ENCODE data around the gene KLRC3. TPM values are rescaled to one million over a fixed set of nuclear protein-coding genes. Genes with fewer than 3 reads are reported as not detected.
"Not testable (repeated sequence)": the region's sequence is repeated elsewhere in the genome, so short reads cannot be mapped to it uniquely, and the experiment has no call there.

Gene KLRC3
- total RNA-seq, 4 donors from 2014 or later = not detected

DNA sequence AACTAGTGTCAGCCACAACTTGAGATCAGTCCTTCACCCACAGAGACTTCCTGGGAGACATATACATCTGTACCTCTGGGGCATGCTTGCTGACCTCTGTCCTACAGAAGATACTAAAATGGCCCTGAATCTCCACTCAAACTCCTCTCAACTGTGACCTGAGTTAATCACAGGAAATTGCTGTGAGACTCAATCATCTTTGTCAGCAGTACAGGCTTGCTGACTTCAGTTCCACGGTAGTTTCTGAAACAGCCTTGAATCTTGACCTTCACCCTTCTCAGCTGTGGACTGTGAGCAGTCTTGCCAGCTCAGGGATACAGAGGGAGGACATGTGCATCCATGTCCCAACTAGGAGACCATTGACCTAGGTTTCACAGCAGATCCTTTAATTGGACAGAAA, 34.1 kb upstream of the KLRC3 start:
- no peak for DNase-seq (ENCODE audit: low spot score in 2 of 2)
- WGBS, 2 donors = 70 to 79% methylated on average over 1 of the region's 1 CpG
- H3K4me3 ChIP-seq (ENCODE audit: low read depth, poor library complexity, severe bottlenecking) = no peak overlapping the region
- intact Hi-C loops (cut with DNase I; ENCODE audit: low total_unique reads) = no loop called here
- TF ChIP-seq, protein P1, sequence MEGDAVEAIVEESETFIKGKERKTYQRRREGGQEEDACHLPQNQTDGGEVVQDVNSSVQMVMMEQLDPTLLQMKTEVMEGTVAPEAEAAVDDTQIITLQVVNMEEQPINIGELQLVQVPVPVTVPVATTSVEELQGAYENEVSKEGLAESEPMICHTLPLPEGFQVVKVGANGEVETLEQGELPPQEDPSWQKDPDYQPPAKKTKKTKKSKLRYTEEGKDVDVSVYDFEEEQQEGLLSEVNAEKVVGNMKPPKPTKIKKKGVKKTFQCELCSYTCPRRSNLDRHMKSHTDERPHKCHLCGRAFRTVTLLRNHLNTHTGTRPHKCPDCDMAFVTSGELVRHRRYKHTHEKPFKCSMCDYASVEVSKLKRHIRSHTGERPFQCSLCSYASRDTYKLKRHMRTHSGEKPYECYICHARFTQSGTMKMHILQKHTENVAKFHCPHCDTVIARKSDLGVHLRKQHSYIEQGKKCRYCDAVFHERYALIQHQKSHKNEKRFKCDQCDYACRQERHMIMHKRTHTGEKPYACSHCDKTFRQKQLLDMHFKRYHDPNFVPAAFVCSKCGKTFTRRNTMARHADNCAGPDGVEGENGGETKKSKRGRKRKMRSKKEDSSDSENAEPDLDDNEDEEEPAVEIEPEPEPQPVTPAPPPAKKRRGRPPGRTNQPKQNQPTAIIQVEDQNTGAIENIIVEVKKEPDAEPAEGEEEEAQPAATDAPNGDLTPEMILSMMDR (IDR thresholded peaks at IDR 0.05) = no peak
- TF ChIP-seq POLR2A (IDR thresholded peaks at IDR 0.05) = no peak

DNA sequence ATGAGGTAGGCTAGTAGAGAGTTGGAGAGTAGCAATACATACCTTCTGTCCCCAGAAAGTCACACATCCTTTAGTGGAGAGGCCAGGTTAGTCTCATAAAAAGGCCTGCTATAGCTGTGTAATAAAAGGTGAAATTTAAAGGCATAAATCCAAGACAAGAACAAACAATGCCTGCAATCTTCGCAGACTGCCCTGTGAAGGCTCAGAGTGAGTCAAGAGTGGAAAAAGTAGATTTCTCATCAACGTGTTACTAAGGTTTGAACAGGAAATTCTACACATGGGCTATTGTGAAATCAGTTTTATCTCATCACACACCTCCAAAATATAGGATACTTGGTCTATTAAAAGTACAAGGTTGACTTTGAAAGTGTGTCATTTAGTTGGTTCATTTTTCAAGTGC, 32.8 kb upstream of the KLRC3 start, which contains the start of gene KLRC1:
Gene KLRC1, minus strand, starts transcription at position 222 of the 400 bp plus-strand sequence. CDS start 2,221 bp downstream, outside the sequence.
- intact Hi-C loops (cut with DNase I; ENCODE audit: low total_unique reads) = no loop called here
- no peak for DNase-seq (ENCODE audit: low spot score in 2 of 2)
- no peak for TF ChIP-seq POLR2A (IDR thresholded peaks at IDR 0.05)
- TF ChIP-seq, protein P1 (IDR thresholded peaks at IDR 0.05) = no peak
- 62 to 64% methylated on average over 2 of the region's 2 CpGs for WGBS, 2 donors
- no peak within 1 kb of the TSS for H3K4me3 ChIP-seq (ENCODE audit: low read depth, poor library complexity, severe bottlenecking)

DNA sequence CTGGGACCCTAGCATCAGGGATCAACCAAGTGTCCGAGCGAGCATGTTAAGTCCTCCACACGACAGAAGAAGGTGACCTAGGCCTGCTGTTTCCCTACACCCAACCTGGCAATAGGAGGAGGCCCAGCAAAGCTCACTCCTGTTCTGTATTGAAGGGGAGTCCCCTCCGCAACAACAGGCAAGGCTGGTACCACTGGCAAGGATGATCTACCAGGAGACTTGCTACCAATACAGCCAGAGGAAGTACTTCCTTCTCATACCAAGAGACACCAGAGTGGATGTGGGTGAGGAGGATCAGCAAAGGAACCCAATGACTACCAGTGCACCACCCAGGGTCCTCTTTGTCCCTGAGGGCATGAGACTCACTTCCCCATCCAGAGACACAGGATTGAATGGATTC, 27.8 kb upstream of the KLRC3 start:
- intact Hi-C loops (cut with DNase I; ENCODE audit: low total_unique reads) = no loop called here
- TF ChIP-seq POLR2A (IDR thresholded peaks at IDR 0.05) = no peak
- TF ChIP-seq, protein P1 (IDR thresholded peaks at IDR 0.05) = no peak
- no peak overlapping the region for H3K4me3 ChIP-seq (ENCODE audit: low read depth, poor library complexity, severe bottlenecking)
- DNase-seq (ENCODE audit: low spot score in 2 of 2) = no peak
- WGBS, 2 donors = 84 to 93% methylated on average over 4 of the region's 4 CpGs

DNA sequence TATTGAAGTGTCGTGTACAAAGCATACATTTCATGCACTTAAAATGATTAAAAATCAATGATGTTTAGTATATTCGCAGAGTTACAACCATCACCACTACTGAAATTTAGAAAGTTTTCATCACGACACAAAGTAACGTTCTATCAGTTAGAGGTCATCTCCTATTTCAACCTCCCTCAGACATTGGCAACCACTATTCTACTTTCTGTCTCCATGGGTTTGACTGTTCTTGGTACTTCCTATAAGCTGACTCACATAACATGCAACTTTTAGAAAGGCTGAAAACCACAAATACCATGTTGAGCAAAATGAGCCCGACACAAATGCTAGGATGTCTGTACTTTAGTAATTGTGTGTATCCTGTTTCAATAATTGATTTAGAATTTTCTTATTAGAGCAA, 25.7 kb upstream of the KLRC3 start:
- intact Hi-C loops (cut with DNase I; ENCODE audit: low total_unique reads); DNase-seq (ENCODE audit: low spot score in 2 of 2); H3K4me3 ChIP-seq (ENCODE audit: low read depth, poor library complexity, severe bottlenecking): not testable (repeated sequence)
- 87 to 88% methylated on average over 5 of the region's 5 CpGs for WGBS, 2 donors

DNA sequence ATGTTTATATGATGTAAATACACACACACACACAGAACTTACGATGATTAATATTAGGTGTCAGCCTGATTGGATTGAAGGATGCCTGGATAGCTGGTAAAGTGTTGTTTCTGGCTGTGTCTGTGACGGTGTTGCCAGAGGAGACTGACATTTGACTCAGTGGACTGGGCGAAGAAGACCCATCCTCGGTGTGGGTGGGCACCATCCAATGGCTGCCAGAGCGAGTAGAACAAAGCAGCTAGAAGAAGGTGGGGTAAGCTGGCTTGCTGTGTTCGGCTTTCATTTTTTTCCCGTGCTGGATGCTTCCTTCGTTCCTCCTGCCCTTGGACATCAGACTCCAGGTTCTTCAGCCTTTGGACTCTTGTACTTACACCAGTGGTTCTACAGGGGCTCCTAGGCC, 20.7 kb upstream of the KLRC3 start:
- DNase-seq (ENCODE audit: low spot score in 2 of 2); intact Hi-C loops (cut with DNase I; ENCODE audit: low total_unique reads); H3K4me3 ChIP-seq (ENCODE audit: low read depth, poor library complexity, severe bottlenecking): not testable (repeated sequence)
- 91% methylated on average over 8 of the region's 8 CpGs for WGBS, 2 donors

DNA sequence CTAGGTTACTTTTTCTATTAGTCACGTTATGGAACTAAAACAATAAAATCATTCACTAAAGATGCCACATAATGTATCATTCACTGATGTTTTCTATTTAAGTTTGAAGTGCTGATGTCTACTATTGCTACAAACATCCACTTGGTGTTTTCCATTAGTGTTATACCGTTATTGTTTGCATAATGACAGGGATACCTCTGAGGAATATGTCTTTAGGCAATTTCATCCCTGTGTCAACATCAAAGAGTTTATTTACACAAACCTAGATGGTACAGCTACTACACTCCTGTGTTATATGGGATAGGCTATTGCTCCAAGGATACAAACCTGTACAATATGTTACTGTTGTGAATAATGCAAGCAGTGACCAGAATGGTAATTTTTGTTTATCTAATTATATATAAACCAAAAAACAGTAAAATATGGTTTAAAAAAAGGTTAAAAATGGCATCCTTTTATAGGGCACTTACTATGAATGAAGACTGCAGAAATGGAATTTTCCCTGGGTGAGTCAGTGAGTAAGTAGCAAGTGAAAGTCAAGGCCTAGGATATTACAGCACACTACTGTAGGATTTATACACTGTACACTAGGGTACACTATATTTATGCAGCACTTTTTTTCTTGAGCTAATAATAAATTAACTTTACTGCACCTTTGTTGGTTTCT, 19.3 kb upstream of the KLRC3 start:
- H3K4me3 ChIP-seq (ENCODE audit: low read depth, poor library complexity, severe bottlenecking); intact Hi-C loops (cut with DNase I; ENCODE audit: low total_unique reads); DNase-seq (ENCODE audit: low spot score in 2 of 2): not testable (repeated sequence)
- 63 to 65% methylated on average over 2 of the region's 2 CpGs for WGBS, 2 donors

DNA sequence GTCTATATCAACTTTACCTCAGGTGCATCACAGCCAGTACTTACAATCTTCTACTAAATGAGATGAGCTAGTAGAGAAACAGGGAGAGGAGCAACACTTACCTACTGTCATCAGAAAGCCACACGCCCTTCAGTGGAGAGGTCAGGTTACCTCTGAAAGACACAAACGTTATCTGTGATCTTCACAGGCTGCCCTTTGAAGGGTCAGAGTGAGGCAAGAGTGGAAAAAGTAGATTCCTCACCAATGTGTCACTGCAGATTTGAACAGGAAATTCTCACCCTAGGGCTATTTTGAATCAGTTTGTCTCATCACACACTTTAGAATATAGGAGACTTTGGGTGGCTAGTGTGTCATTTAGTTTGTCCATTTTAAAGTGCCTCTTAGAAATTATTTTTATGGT, 17.2 kb upstream of the KLRC3 start:
- DNase-seq (ENCODE audit: low spot score in 2 of 2); H3K4me3 ChIP-seq (ENCODE audit: low read depth, poor library complexity, severe bottlenecking); intact Hi-C loops (cut with DNase I; ENCODE audit: low total_unique reads): not testable (repeated sequence)
- WGBS, 2 donors = 40% methylated on average over 2 of the region's 2 CpGs; no CpG with 5 or more reads in 1 of the 2 donors

DNA sequence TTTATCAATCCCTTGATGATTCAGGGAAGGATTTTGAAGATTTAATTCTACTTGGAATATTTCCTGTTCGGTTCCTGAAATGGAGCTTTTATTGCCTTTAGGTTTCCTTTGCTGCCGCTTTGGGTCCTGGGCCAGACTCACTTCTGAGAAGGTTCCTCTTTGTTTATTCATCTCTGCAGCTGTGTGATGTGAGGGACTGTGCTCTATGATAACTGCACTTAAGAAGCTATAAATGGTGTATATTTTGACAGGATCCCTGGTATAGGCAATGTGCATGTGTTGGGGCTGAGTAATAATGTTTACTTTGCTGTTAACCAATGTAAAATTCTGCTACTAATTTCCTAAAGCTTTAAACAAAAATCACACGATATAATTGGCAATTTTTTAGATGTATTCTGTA, 15.4 kb upstream of the KLRC3 start, which contains the start of gene KLRC2:
Gene KLRC2, minus strand, starts transcription at position 195 of the 400 bp plus-strand sequence. Its CDS starts 24 bp downstream, at position 171.
- H3K4me3 ChIP-seq (ENCODE audit: low read depth, poor library complexity, severe bottlenecking); intact Hi-C loops (cut with DNase I; ENCODE audit: low total_unique reads); DNase-seq (ENCODE audit: low spot score in 2 of 2): not testable (repeated sequence)
- WGBS, 2 donors = 50 to 56% methylated on average over 3 of the region's 3 CpGs

DNA sequence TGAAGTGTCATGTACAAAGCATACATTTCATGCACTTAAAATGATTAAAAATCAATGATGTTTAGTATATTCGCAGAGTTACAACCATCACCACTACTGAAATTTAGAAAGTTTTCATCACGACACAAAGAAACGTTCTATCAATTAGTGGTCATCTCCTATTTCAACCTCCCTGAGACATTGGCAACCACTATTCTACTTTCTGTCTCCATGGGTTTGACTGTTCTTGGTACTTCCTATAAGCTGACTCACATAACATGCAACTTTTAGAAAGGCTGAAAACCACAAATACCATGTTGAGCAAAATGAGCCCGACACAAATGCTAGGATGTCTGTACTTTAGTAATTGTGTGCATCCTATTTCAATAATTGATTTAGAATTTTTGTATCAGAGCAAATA, 10.2 kb upstream of the KLRC3 start:
- intact Hi-C loops (cut with DNase I; ENCODE audit: low total_unique reads); DNase-seq (ENCODE audit: low spot score in 2 of 2); H3K4me3 ChIP-seq (ENCODE audit: low read depth, poor library complexity, severe bottlenecking): not testable (repeated sequence)
- 81 to 90% methylated on average over 4 of the region's 4 CpGs for WGBS, 2 donors

DNA sequence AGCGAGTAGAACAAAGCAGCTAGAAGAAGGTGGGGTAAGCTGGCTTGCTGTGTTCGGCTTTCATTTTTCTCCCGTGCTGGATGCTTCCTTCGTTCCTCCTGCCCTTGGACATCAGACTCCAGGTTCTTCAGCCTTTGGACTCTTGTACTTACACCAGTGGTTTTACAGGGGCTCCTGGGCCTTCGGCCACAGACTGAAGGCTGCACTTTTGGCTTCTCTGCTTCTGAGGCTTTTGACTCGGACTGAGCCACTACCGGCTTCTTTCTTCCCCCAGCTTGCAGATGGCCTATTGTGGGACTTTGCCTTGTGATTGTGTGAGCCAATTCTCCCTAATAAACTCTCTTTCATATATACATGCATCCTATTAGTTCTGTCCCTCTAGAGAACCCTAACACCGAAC, 5.5 kb upstream of the KLRC3 start:
- DNase-seq (ENCODE audit: low spot score in 2 of 2); H3K4me3 ChIP-seq (ENCODE audit: low read depth, poor library complexity, severe bottlenecking); intact Hi-C loops (cut with DNase I; ENCODE audit: low total_unique reads): not testable (repeated sequence)
- 95 to 97% methylated on average over 7 of the region's 8 CpGs for WGBS, 2 donors

DNA sequence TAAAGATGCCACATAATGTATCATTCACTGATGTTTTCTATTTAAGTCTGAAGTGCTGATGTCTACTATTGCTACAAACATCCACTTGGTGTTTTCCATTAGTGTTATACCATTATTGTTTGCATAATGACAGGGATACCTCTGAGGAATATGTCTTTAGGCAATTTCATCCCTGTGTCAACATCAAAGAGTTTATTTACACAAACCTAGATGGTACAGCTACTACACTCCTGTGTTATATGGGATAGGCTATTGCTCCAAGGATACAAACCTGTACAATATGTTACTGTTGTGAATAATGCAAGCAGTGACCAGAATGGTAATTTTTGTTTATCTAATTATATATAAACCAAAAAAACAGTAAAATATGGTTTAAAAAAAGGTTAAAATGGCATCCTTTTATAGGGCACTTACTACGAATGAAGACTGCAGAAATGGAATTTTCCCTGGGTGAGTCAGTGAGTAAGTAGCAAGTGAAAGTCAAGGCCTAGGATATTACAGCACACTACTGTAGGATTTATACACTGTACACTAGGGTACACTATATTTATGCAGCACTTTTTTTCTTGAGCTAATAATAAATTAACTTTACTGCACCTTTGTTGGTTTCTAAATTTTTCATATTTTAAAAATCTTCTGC, 4.0 kb upstream of the KLRC3 start:
- H3K4me3 ChIP-seq (ENCODE audit: low read depth, poor library complexity, severe bottlenecking); intact Hi-C loops (cut with DNase I; ENCODE audit: low total_unique reads): not testable (repeated sequence)
- 60 to 80% methylated on average over 1 of the region's 1 CpG for WGBS, 2 donors

DNA sequence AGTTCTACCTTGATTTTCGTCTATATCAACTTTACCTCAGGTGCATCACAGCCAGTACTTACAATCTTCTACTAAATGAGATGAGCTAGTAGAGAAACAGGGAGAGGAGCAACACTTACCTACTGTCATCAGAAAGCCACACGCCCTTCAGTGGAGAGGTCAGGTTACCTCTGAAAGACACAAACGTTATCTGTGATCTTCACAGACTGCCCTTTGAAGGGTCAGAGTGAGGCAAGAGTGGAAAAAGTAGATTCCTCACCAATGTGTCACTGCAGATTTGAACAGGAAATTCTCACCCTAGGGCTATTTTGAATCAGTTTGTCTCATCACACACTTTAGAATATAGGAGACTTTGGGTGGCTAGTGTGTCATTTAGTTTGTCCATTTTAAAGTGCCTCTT, 1.8 kb upstream of the KLRC3 start:
- intact Hi-C loops (cut with DNase I; ENCODE audit: low total_unique reads); DNase-seq (ENCODE audit: low spot score in 2 of 2); H3K4me3 ChIP-seq (ENCODE audit: low read depth, poor library complexity, severe bottlenecking): not testable (repeated sequence)
- WGBS, 2 donors = 39 to 49% methylated on average over 2 of the region's 3 CpGs

More for the DNA sequence above, 4.0 kb upstream of the KLRC3 start:
- DNase-seq (ENCODE audit: low spot score in 2 of 2) = not testable (repeated sequence)

Measured in lower leg skin (tissue), 4 donors.